Measurements from ENCODE around the gene CABLES1.
A peak's percentile ranks its signal among the peaks of the same experiment; 100 is the strongest.

The CABLES1 gene

GRCh38 chr18:23113576-23113975, 21.7 kb upstream of the CABLES1 start:
- no peak for DNase-seq

GRCh38 chr18:23114171-23114881, 21.0 kb upstream of the CABLES1 start:
- DNase-seq: no peak

GRCh38 chr18:23114911-23115310, 20.4 kb upstream of the CABLES1 start:
- no peak for DNase-seq

GRCh38 chr18:23115683-23116096, 19.6 kb upstream of the CABLES1 start:
- peak; percentile 98 for DNase-seq

- DNase-seq: no peak
Observed at GRCh38 chr18:23121133-23121532, 14.2 kb upstream of the CABLES1 start.

GRCh38 chr18:23122334-23123229, 12.7 kb upstream of the CABLES1 start:
- no peak for DNase-seq

GRCh38 chr18:23126376-23127056, 8.8 kb upstream of the CABLES1 start:
- DNase-seq: no peak

GRCh38 chr18:23127090-23127489, 8.2 kb upstream of the CABLES1 start:
- DNase-seq: no peak

- DNase-seq: no peak
Observed at GRCh38 chr18:23129355-23130002, 5.8 kb upstream of the CABLES1 start.

- peak; percentile 78 for DNase-seq
Observed at GRCh38 chr18:23131693-23132319, 3.5 kb upstream of the CABLES1 start.

GRCh38 chr18:23133860-23134779, 1.2 kb upstream of the CABLES1 start:
- DNase-seq: no peak

GRCh38 chr18:23135550-23136325, 453 bp downstream of the CABLES1 start:
- peak; percentile 57 for DNase-seq

GRCh38 chr18:23136326-23137096, 1.2 kb downstream of the CABLES1 start:
- DNase-seq: peak; percentile 48

GRCh38 chr18:23137097-23137635, 1.9 kb downstream of the CABLES1 start:
- no peak for DNase-seq

- DNase-seq: no peak
Observed at GRCh38 chr18:23137788-23138216, 2.5 kb downstream of the CABLES1 start.

- no peak for DNase-seq
Observed at GRCh38 chr18:23138471-23138870, 3.2 kb downstream of the CABLES1 start.

- no peak for DNase-seq
Observed at GRCh38 chr18:23141104-23141999, 6.1 kb downstream of the CABLES1 start.

GRCh38 chr18:23142251-23142929, 7.1 kb downstream of the CABLES1 start:
- DNase-seq: no peak
